Activated CD8-positive, alpha-beta memory T cell treated with anti-CD3 and anti-CD28 coated beads for 48 hours (primary cell): ENCODE measurements around the gene CACNA1A.
"Not testable (repeated sequence)": the region's sequence is repeated elsewhere in the genome, so short reads cannot be mapped to it uniquely, and the experiment has no call there.

Experiments used
- DNase-seq, 3 experiments: peaks; one replicate each; pipeline ENCODE4 v3.0.0-alpha.2; 2020; ENCODE audit warnings: low read depth in 2 of 3, low spot score in 2 of 3

CACNA1A gene

GRCh38 chr19:13506471-13506820 lies at the start of gene CACNA1A:
CACNA1A (minus strand) TSS chr19:13506479; CDS start chr19:13506224, 255 bp downstream.
- no peak for DNase-seq

GRCh38 chr19:13554506-13555240 lies 48.4 kb upstream of the CACNA1A start:
- no peak for DNase-seq

- no peak for DNase-seq
These were observed 47.7 kb upstream of the CACNA1A start for GRCh38 chr19:13553880-13554400.

GRCh38 chr19:13548131-13548530 lies 41.9 kb upstream of the CACNA1A start:
- no peak for DNase-seq

GRCh38 chr19:13547102-13547501 lies 40.8 kb upstream of the CACNA1A start:
- no peak for DNase-seq

- DNase-seq, result no peak
These were observed 38.1 kb upstream of the CACNA1A start for GRCh38 chr19:13544423-13544822.

GRCh38 chr19:13541554-13541953 lies 35.3 kb upstream of the CACNA1A start:
- no peak for DNase-seq

GRCh38 chr19:13539332-13539731 lies 33.1 kb upstream of the CACNA1A start:
- no peak for DNase-seq

- no peak for DNase-seq
These were observed 32.4 kb upstream of the CACNA1A start for GRCh38 chr19:13538601-13539253.

- no peak for DNase-seq
These were observed 31.2 kb upstream of the CACNA1A start for GRCh38 chr19:13537454-13537853.

- DNase-seq, result no peak
These were observed 24.4 kb upstream of the CACNA1A start for GRCh38 chr19:13530720-13531119.

- not testable (repeated sequence) for DNase-seq
These were observed 23.4 kb upstream of the CACNA1A start for GRCh38 chr19:13529721-13530120.

- DNase-seq, result no peak
These were observed 20.3 kb upstream of the CACNA1A start for GRCh38 chr19:13526552-13526951.

GRCh38 chr19:13521066-13521465 lies 14.8 kb upstream of the CACNA1A start:
- DNase-seq, result no peak

GRCh38 chr19:13511947-13512346 lies 5.7 kb upstream of the CACNA1A start:
- no peak for DNase-seq

GRCh38 chr19:13507053-13507611 lies 853 bp upstream of the CACNA1A start:
- no peak for DNase-seq

GRCh38 chr19:13505761-13506470 lies 363 bp downstream of the CACNA1A start:
- DNase-seq, result no peak

- DNase-seq, result no peak
These were observed 1.0 kb downstream of the CACNA1A start for GRCh38 chr19:13505164-13505695.

- DNase-seq, result no peak
These were observed 2.6 kb downstream of the CACNA1A start for GRCh38 chr19:13503570-13504235.

GRCh38 chr19:13502231-13502630 lies 4.0 kb downstream of the CACNA1A start:
- no peak for DNase-seq

GRCh38 chr19:13499692-13500091 lies 6.6 kb downstream of the CACNA1A start:
- DNase-seq, result no peak
